Heart left ventricle (tissue), 16 donors: ENCODE results near the gene HMGCR. TPM values are rescaled to one million over a fixed set of nuclear protein-coding genes. Genes with fewer than 3 reads are reported as not detected.

Experiments used
- ATAC-seq, 4 donors: fragments of 200-7000 bp; cut with Tn5 transposase; one replicate each; pipeline ENCODE4 v1.9.1; 2020 to 2022; ENCODE audit warnings: moderate library complexity in 4 of 4, mild to moderate bottlenecking in 3 of 4, moderate number of reproducible peaks in 1 of 4
- DNase-seq, 5 donors: peaks; one replicate each; pipeline ENCODE4 v3.0.0-alpha.2; 2020
- H3K27ac ChIP-seq, 12 donors: fragments of 200-600 bp; sonication (generic) in 4 of 12; one replicate each; pipeline versions ENCODE4 v1.5.0 to v1.8.0; 2016 to 2022; ENCODE audit warnings: mild to moderate bottlenecking in 2 of 12
- H3K27me3 ChIP-seq, 9 donors: fragments of 200-600 bp; sonication (generic) in 2 of 9; one replicate each; pipeline versions ENCODE4 v1.5.1 to v1.8.0; 2016 to 2022; ENCODE audit warnings: mild to moderate bottlenecking in 3 of 9
- H3K36me3 ChIP-seq, 9 donors: fragments of 200-600 bp; sonication (generic) in 2 of 9; one replicate each; pipeline versions ENCODE4 v1.5.0 to v1.8.0; 2018 to 2022; ENCODE audit warnings: mild to moderate bottlenecking in 2 of 9
- H3K4me1 ChIP-seq, 12 donors: fragments of 200-600 bp; sonication (generic) in 4 of 12; one replicate each; pipeline versions ENCODE4 v1.5.0 to v1.8.0; 2016 to 2022; ENCODE audit warnings: mild to moderate bottlenecking in 3 of 12
- H3K4me3 ChIP-seq, 12 donors: fragments of 200-600 bp; sonication (generic) in 4 of 12; one replicate each; pipeline versions ENCODE4 v1.5.0 to v1.8.0; 2017 to 2022; ENCODE audit warnings: mild to moderate bottlenecking in 9 of 12, moderate library complexity in 4 of 12
- H3K9me3 ChIP-seq, 12 donors: fragments of 200-600 bp; sonication (generic) in 4 of 12; one replicate each; pipeline versions ENCODE4 v1.5.0 to v1.8.0; 2016 to 2022; ENCODE audit warnings: mild to moderate bottlenecking in 1 of 12
- CTCF ChIP-seq, 12 donors: fragments of 200-600 bp; sonication (generic) in 4 of 12; IDR thresholded peaks; one replicate each; pipeline versions ENCODE4 v1.5.0 to v1.8.0; 2018 to 2022; ENCODE audit warnings: antibody characterized with exemption in 12 of 12, mild to moderate bottlenecking in 5 of 12
- POLR2A ChIP-seq, 2 donors: fragments of 450-650 bp; IDR thresholded peaks; one replicate each; pipeline ENCODE4 v1.6.1; 2017; ENCODE audit warnings: antibody characterized with exemption in 2 of 2, mild to moderate bottlenecking in 2 of 2, moderate library complexity in 2 of 2
- WGBS, 4 donors: extraction: QIAGEN DNeasy Blood & Tissue Kit in 2 of 4; methylation state at CpG; one replicate each; pipeline versions ENCODE4 v1.1.5 to v1.1.7; 2013 to 2018; 5-methylcytosine and 5-hydroxymethylcytosine counted together
- intact Hi-C, 10 donors: fragments of 100-400 bp; cut with DNase I; formaldehyde crosslinking; loops; one replicate each; pipeline versions ENCODE4 v1.11.1 to v1.14.2; 2022
- polyA plus RNA-seq, 2 donors: library from polyadenylated mRNA; stranded (reverse); fragments of 200-250 nt; gene quantifications; one replicate each; pipeline ENCODE4 v1.2.3, GENCODE V29; 2013
- total RNA-seq, 9 donors: library from RNA; depleted of rRNA in 2 of 9; stranded (reverse); fragments of >200 nt in 2 of 9; fragmentation: NEBNext Ultra II Directional in 3 of 9; extraction: Animal tissue kit (Norgen Biotek cat#: 25700) in 3 of 9; gene quantifications; one replicate each; pipeline versions ENCODE4 v1.1.0 to v1.2.4, GENCODE V29; 2016 to 2023
- donor health status: ischemic (EF 13 %, LVEDD 7.1; RV severe dilation, severe dysfunction).
- donor health status: healthy with polysubstance abuse.
- donor health status: DM: no; HTN: yes; CAD: no.
- donor health status: DM: no; HTN: no; CAD: no.
- donor health status: ischemic (EF 25% LVEDD 6.9; RV normal size, moderate dysfunction).
- donor health status: ischemic (EF 25% LVEDD 5.7; RV mildly dilated, moderate dysfunction).
- donor health status: healthy.
- donor health status: DM: yes; HTN: yes; CAD: no.
- donor health status: ischemic (EF 35%, LVEDD 5.7; RV mildly dilated, moderate dysfunction).
- donor health status: nonischemic (EF 11% LVEDD 7.7; RV severe dilation, severe dysfunction).
- donor health status: DM: yes; HTN: yes; CAD: no.
- donor health status: PGD.
- donor health status: ischemic (EF 29% LVEDD 5.4; RV normal size, mild dysfunction).
- donor health status: nonischemic (EF 23%, LVEDD 6.1; RV moderate dilation, normal function).

The HMGCR gene
- total and polyA plus RNA-seq, 11 donors, result 2.0 to 15.2 (median 11.4) TPM

- ATAC-seq, result peak in 3 of 4 donors; percentile 33 to 57 (median 38)
These were observed 937 bp upstream of the HMGCR start for GRCh38 chr5:75335952-75336614.

GRCh38 chr5:75337366-75338021 lies 474 bp downstream of the HMGCR start:
- H3K9me3 ChIP-seq, result no peaks in the 10 kb centered on the region
- H3K4me3 ChIP-seq, result peak overlapping the region; percentile 75 to 99 (median 89)
- H3K4me1 ChIP-seq, result peaks cover 0 to 29% (median 14%) of the 10 kb centered on the region in 12 donors
- DNase-seq (peak in 3 of 5 donors; percentile 29 to 53 (median 34)), ATAC-seq (peak in 2 of 4 donors; percentile 2 to 21)
- H3K27me3 ChIP-seq, result no peaks in the 10 kb centered on the region
- H3K27ac ChIP-seq, result peak overlapping the region; percentile 54 to 98 (median 88)
- 0 to 1% (median 1%) methylated on average over 15 to 50 of the region's 50 CpGs for WGBS, 4 donors
- H3K36me3 ChIP-seq, result peaks cover 0 to under 1% (median 0%) of the 10 kb centered on the region in 9 donors
- intact Hi-C loops, result loop anchor here in 9 of 10 donors (2.0 to 10.0 kb wide), 11 partner anchors 100 to 573 kb away; partner anchors contain the start of genes ANKRD31 (in 7 of the 9), GCNT4 (in 2 of the 9), CERT1 (in 1 of the 9) and GFM2 (in 1 of the 9)
- TF ChIP-seq CTCF (IDR thresholded peaks at IDR 0.05), result no peak
- no peak for TF ChIP-seq POLR2A (IDR thresholded peaks at IDR 0.05)

More at GRCh38 chr5:75335952-75336614, 937 bp upstream of the HMGCR start:
- Histone ChIP-seq H3K4me1 (peaks cover 0 to 22% (median 14%) of the 10 kb centered on the region in 12 donors), H3K9me3 (no peaks in the 10 kb centered on the region), H3K4me3 (peak overlapping the region; percentile 28 to 99 (median 89)), H3K27me3 (no peaks in the 10 kb centered on the region), H3K36me3 (no peaks in the 10 kb centered on the region), H3K27ac (peak overlapping the region in 11 of 12 donors; percentile 73 to 98 (median 87))
- DNase-seq, result peak in 1 of 5 donors; percentile 20
- intact Hi-C loops, result loop anchor here in 9 of 10 donors (1.0 to 10.0 kb wide), 11 partner anchors 99 to 571 kb away; partner anchors contain the start of genes ANKRD31 (in 8 of the 9), GCNT4 (in 2 of the 9), GFM2 (in 1 of the 9) and NSA2 (in 1 of the 9)
- TF ChIP-seq POLR2A (IDR thresholded peaks at IDR 0.05) (no peak), CTCF (IDR thresholded peaks at IDR 0.05) (peak in 2 of 12 donors; percentile 16 to 46)
- 16 to 18% (median 16%) methylated on average over 12 of the region's 12 CpGs for WGBS, 4 donors

GRCh38 chr5:75338408-75338807 lies 1.4 kb downstream of the HMGCR start:
- H3K27me3 ChIP-seq, result no peaks in the 10 kb centered on the region
- DNase-seq (no peak), ATAC-seq (no peak)
- TF ChIP-seq POLR2A (IDR thresholded peaks at IDR 0.05) (no peak), CTCF (IDR thresholded peaks at IDR 0.05) (no peak)
- no peak overlapping the region for H3K27ac ChIP-seq
- intact Hi-C loops, result loop anchor here in 7 of 10 donors (2.0 to 10.0 kb wide), 9 partner anchors 101 to 574 kb away; partner anchors contain the start of genes ANKRD31 (in 5 of the 7), GCNT4 (in 2 of the 7), CERT1 (in 1 of the 7) and GFM2 (in 1 of the 7)
- no peaks in the 10 kb centered on the region for H3K9me3 ChIP-seq
- peak overlapping the region in 7 of 12 donors; percentile 88 to 99 (median 91) for H3K4me3 ChIP-seq
- H3K4me1 ChIP-seq, result peaks cover 0 to 29% (median 14%) of the 10 kb centered on the region in 12 donors
- WGBS, 4 donors, result 57 to 64% (median 62%) methylated on average over 2 of the region's 2 CpGs
- H3K36me3 ChIP-seq, result peaks cover 0 to 7% (median 0%) of the 10 kb centered on the region in 9 donors
